HK-2 (cell line): ENCODE measurements around the gene MYMX.
"Not testable (repeated sequence)": the region's sequence is repeated elsewhere in the genome, so short reads cannot be mapped to it uniquely, and the experiment has no call there.

Experiments
- DNase-seq: peaks from one replicate; pipeline ENCODE4 v3.0.0-alpha.2; 2018; ENCODE audit not compliant: unreplicated experiment

MYMX gene

DNA sequence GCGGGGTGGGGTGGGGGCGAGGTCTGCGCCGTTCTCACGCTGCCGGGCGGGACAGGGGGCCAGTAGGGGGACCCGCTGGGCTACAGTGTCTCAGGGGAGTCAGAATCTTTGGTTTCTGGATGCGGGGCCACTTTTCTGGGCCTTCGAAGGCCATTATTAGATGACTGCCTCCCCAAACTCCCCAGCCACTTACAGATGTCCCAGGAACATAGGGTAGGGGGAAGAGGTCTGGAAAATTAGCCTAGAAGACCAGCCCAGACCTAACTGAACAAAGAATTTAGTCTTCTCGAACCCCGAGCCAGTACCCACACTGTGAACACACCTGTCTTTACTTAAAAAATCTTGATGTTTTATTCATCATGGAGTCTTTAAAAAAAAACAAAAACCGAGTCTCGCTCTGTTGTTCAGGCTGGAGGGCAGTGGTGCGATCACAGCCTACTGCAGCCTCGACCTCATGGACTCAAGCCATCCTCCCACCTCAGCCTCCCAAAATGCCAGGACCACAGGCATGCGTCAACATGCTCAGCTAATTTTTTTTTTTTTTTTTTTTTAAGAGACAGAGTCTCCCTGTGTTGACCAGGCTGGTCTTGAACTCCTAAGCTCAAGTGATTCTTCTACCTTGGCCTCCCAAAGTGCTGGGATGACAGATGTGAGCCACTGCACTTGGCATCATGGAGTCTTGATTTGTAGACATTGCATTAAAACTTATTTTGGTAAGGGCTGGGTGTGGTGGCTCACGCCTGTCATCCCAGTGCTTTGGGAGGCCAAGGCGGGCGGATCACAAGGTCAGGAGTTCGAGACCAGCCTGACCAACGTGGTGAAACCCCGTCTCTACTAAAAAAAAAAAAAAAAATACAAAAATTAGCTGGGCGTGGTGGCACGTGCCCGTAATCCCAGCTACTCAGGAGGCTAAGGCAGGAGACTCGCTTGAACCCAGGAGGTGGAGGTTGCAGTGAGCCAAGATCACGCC is 3.4 kb downstream of the MYMX start:
- no peak for DNase-seq

DNA sequence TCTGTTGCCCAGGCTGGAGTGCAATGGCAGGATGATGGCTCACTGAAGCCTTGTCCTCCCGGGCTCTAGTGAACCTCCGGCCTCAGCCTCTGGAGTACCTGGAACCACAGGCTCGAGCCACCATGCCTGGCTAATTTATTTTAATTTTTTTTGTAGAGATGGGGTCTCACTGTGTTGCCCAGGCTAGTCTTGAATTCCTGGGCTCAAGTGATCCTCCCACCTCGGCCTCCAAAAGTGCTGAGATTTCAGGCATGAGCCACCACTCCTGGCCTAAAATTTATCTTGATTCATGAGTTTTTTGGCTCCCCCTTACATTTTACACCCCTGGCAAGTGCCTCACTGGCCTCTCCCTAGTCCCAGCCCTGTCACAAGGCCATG is 4.2 kb downstream of the MYMX start:
- DNase-seq: no peak

DNA sequence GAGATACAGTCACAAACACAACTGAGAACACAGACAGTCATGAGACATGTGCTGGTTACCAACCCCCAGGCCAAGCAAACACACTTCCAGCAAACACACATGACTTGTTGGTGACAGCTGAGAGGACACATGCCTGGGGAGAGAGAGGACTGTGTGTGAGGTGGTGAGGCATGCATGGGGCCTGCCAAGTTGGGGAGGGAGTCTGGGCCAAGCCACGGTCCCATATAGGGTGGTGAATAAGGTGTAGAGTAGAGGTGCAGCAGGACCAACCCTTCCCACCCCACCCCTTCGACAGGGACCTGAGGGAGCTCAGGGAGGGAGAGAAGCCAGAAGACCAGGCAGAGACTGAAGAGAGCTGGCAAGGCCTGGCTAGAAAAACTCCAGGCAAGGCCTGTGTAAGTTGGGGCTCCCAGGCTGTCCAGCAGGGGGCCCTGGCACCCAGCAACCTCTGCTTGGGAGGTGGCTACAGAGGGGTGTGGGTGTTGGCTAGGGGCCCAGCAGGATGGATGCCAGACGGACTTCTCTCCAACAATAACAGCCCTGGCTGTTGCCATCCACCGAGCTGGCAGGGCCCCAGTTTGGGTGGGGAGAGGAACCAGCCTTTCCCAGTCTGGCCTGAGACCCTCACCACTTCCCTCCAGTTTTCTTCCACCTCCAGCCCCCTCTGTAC is 4.7 kb downstream of the MYMX start:
- peak; percentile 86 for DNase-seq

DNA sequence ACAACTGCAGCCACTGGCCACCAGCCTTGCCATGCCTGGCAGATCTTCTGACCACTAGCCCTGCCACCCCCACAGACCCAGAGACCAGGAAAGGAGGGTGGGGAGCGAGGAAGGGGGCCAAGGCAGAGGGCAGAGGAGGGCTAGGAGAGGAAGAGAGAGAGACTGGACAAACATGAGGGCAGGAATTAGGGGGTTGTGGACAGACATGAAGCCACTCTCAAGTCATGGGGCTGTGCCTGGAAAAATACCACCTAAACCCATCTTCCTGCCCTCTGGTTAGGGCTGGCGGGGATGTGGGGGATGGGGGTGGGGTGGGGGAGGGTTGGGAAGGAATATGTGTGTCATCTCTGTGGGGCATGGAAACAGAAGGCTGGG is 5.2 kb downstream of the MYMX start:
- DNase-seq: peak; percentile 24

DNA sequence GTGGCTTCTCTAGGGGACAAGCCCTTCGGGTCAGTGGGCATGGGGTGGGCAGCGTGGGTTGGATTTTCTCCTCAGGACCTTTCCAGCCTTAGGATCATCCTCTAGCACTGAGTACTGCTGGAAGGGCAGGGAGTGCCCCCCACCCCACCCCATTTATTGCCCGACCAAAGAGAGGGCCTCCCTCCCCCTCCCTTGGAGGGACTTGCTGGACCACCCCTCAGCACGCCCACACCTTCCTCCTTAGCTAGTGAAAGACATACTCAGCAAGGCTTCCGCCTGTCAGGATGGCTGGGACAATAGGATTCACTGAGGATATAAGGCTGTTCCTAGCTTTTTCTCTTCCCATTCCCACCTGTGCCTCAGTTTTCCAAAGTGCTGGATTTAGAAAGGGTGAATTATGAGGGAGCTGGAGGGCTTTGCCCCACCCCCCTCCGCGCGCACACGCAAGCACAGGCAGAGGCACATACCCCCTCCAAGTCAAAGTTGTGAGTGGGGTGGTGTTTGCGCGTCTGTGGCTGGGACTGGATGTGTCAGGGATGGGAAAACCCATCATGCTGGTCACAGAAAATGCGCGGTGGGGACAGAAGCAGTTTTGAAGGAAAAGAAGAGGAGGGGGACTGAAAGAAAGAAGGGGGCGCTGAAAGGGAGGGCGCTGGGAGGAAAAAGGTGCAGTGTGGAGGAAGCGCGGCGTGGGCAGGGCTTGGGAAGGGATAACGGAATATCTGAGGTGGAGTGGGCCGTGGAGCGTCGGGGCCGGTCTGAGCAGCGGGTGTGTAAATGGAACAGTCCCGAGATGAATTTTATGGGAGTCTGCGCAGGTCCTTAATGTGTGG is 6.0 kb downstream of the MYMX start:
- DNase-seq: no peak

DNA sequence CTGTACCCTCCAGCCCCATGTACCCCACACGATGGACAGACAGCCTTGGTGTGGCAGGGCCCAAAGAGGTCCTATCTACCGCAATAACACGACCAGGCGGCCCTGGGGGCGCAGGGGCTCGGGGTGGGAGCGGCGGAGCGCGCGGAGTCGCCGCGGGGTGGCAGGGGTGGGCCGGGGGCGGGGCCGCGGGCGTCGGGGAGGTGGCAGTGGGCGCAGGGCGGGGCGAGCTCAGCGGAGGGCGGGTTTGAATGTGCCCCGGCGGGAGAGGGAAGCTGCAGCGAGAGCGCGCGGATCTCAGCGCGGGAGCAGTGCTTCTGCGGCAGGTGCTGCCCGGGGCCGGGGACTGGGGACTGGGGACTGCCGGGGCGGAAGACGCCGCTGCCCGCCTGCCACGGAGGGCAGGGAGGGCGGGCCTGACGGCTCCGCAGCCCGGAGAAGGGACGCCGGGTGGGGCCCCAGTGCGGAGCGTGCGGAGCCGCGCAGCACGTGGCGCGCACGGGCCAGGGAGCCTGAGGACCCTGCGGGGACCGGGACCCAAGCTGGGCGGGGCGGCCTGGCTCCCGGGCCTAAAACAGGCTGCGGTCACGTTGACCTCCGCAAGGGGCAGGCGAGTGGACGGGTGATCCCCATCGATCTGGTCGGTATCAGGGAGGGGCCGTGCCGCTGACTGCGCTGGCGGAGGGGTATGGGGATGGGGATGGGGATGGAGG is 6.7 kb downstream of the MYMX start, which contains the start of gene SLC29A1:
TSS of gene SLC29A1 (plus strand) at position 277 of the 710 bp plus-strand sequence. CDS start 3,719 bp downstream, outside the sequence.
- DNase-seq: peak; percentile 84

DNA sequence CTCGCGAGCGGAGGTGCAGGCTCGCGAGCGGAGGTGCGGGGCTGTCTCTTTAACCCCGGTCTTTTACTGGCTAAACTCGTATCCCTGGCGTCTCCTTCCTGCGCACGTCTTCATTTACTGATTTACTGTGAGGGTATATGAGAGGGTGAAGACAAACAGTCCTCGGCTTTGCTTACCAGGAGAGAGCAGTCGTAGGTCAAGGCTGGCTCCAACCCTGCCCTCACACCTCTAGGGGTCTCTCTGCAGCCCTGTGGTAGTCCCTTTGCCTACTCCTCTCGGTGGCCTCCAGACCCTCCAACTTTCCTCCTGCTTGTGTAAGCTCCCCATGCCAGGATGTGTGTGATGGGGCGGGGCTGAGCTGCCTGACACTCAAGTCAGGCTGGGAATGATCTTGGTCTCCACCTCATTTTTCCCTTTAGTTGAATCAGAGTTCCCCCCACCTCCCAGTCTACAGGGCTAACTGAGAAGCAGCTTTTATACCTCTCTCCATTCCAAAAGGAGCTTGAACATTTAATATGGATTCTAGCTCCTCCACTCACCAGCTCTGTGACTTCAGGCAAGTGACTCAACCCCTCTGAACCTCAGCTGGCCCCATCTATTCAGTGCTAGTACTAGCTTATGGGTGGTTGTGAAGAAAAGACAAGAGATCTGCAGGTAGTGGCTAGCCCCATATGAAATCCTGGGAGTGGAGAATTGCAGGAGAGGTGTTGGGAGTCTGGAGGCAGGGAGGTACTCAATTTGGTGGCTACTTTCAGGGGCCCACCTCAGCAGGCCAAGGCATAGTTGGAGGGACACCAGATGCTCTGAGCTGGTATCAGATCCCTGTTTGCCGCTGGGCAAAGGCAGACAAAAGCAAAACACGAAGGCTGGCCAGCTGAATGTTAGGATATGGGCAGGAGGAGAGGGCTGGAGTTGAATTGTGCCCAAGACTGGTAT is 7.6 kb downstream of the MYMX start:
- peak; percentile 60 for DNase-seq

DNA sequence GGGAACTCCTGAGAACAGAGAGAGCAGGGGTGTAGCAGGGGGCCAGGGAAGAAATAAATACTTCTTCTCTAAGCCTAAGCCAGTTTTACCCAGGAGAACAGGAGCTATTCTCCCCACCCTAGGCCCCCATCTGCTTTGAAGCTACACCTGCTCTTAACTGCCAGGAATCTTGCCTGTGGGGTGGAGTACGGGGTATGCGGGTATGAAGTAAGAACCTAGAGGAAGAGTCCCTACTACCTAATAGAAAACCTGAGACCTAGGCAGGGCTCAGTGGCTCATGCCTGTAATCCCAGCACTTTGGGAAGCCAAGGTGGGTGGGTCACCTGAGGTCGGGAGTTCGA is 8.2 kb downstream of the MYMX start:
- DNase-seq: no peak

DNA sequence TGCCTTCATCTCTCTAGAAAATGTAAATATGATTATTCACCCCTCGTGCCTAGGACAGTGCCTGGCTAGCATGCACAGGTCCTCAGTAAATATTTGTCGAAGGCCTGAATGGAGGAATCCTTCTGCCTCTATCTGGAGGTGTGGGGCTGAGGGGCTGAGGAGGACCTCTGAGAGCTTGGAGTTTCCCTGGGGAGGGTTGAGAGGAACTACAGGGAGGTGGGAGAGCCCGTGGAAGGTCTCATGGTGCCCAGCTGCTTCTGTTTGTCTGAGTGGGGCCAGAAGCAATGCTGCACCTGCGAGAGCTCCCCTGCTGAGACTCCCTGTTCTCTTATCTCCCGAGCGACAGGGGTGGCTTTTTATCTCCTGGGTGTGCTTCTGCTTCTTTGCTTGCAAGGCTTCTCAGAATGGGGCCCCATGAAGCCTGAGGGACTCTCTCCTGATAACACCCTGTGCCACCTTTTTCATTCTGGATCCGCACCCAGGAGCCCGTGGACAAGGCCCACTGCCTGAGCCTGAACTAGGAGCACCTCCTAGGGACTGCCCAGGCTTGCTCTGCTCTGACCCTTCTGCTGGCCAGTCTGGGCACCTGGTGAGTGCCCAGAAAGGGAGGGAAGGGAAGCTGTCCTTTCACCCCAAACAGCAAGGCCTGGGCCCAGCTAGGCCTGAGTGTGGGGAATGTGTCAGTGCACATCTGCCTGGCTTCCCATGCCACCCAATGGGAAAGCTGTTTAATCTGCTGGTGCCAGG is 9.0 kb downstream of the MYMX start:
- DNase-seq: no peak

DNA sequence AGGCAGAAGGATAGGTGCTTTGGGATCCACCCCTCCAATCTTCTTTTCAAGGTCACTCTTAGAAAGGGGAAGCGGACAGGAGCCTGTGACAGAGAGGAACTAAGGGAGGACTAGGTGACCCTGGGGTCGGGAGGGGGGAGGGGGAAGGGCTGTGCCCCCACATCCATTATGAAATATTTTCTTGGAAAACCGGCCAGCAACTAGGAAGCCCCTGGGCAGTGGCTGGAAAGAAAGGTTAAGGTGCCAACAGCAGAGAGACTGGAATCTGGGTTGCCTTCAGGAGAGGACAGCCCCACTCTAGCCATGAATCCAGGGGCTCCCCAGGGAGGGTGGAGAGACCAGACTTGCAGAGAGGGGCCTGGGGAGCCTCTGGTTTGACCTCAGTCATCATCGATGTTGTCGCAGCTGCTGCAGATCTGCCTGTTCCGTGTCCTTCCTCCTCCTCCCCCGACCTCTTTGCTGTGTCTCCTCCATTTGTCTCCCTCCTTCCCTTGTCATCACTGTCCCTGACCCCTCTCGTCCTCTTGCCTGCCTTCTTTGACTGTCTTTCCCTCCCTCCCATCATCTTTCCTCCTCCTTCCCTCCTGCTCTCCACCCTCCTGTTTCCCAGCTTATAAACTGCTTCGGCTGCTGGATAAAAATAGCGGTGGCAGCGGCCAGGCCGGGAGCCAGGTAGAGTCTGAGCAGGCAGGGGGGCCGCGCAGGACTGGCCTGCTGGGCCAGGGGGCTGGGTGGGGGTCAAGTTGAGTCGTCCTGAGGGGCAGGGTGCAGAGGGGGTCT is 9.8 kb downstream of the MYMX start:
- DNase-seq: no peak

DNA sequence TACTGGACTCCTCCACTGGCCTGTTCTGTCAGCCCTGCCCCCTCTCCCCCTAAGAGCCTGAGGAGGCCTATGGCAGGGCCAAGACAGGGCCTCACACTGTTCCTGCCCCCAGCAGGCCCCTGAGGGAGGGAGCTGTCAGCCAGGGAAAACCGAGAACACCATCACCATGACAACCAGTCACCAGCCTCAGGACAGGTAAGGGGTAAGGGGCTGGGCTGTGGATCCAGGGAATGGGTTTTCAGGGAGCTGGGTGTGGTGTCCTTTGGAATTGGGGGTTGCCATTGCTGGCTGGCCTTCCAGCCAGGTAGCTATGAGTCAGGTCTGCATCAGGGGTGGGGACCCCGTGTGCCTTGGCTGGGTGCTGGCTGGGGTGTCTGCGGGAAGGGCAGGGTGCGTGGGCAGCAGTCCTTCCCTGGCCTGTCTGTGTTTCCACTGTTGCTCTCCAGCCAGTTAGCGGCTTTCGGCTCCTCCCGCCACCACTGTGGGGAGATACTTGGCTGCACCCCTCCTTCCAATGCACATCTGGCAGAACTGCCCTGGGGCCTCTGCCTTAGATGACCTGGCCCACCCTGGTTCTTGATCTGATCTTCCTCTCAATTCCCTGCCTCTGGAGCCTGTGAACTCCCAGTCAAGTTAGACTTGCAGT is 10.5 kb downstream of the MYMX start:
- no peak for DNase-seq

DNA sequence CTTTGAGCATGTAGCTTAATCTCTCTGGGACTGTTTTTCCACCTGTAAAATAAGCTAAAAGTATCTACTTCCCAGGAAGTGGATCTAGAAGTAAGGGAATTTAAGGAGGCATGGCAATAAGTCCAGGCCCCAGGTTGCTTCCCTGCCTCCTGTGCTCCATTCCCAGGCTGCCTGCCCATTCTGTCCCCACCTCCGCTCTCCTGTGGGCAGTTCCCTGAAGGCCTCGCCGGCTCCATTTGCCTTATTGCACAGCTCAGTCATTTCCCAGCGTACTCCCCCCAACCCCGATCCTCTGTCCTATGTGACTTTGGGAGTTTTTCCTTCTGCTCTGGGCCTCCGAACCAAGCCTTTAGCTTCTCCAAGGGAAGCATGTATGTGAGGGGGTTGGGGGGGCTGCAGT is 11.3 kb downstream of the MYMX start:
- no peak for DNase-seq

DNA sequence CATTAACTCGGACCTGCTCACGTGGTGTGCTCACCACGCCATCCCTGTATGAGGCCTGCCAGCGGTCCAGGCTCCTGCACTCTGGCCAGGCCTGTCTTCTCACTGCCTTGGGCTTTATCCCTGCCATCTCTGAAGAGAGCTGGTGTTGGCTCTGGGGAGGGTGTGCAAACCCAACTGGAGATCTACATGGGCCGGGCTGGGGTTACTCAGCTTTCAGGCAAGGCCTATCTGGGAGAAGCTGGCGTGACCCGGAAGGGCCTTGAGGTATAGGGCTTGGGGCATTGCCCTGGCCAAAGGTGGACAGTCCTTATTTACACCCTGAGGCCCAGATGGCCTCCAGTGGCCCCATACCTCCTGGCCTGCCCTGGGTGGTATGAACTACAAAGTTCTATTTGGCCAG is 11.7 kb downstream of the MYMX start:
- DNase-seq: no peak

DNA sequence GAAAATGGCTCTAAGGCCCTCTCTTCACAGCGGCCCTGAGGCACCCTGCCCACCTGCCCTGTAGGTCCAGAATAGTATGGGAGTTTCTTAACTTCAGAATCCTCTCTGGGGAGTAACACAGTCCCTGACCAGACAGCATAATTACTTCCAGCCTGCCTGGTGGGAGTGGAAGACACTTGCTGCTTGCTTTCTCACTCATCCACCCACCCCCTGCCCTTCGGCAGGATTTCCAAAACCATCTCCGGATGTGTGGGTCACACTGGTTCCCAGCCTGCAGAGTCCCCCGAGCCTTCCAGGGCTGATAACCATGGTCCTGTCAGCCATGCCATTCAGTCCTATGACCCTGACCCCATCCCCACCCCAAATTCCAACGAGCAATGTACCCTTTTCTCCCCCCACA is 12.1 kb downstream of the MYMX start:
- no peak for DNase-seq

DNA sequence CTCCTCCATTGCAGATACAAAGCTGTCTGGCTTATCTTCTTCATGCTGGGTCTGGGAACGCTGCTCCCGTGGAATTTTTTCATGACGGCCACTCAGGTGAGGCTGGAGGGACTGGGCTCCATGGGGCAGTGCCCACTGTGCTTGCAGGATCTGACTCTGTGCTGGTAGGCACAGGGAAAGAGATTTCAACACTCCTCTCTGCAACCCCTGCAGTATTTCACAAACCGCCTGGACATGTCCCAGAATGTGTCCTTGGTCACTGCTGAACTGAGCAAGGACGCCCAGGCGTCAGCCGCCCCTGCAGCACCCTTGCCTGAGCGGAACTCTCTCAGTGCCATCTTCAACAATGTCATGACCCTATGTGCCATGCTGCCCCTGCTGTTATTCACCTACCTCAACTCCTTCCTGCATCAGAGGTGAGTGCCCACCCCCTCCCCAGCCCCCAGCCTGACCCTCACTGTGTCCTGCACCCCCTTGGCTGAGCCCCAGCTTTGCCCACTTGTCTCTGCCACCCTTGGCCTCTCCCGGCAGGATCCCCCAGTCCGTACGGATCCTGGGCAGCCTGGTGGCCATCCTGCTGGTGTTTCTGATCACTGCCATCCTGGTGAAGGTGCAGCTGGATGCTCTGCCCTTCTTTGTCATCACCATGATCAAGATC is 12.8 kb downstream of the MYMX start:
- no peak for DNase-seq

DNA sequence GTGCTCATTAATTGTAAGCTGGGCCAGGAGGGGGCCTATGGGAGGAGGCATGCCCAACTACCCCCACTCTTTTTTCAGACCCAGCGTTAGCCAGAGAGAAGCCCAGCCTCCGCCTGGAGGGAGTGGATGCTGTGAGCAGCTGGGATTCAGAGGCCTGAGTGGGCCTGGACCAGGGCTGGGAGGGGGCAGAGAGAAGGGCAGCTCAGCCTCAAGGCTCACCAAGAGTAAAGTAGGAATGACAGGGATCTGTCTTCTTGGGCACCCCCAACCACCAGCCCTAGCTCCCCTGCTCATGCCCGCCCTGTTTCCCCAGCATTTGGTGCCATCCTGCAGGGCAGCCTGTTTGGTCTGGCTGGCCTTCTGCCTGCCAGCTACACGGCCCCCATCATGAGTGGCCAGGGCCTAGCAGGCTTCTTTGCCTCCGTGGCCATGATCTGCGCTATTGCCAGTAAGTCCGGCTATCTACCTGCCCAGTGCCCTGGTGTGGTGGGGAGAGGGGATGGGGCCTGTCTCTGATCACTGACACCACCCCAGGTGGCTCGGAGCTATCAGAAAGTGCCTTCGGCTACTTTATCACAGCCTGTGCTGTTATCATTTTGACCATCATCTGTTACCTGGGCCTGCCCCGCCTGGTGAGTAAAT is 13.4 kb downstream of the MYMX start:
- no peak for DNase-seq

DNA sequence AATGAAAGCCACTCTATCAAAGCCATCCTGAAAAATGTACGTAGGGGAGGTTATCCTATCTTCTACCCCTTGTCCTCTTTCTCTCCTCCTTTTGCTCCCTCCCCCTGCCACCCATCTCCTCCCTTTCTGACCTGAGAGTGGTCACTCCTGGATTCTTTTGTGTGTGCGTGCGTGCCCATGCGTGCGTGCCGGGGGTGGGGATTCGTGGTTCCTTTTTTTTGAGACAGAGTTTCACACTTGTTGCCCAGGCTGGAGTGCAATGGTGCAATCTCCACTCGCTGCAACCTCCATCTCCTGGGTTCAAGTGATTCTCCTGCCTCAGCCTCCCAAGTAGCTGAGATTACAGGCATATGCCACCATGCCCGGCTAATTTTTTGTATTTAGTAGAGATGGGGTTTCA is 14.7 kb downstream of the MYMX start:
- DNase-seq: not testable (repeated sequence)
